HG03139 (cell line): ENCODE measurements around the gene COL5A1.

Source experiments
- ATAC-seq: cut with Tn5 transposase; IDR thresholded peaks from one replicate; pipeline ENCODE4 v1.9.1; 2021; ENCODE audit not compliant: unreplicated experiment

COL5A1 gene

DNA sequence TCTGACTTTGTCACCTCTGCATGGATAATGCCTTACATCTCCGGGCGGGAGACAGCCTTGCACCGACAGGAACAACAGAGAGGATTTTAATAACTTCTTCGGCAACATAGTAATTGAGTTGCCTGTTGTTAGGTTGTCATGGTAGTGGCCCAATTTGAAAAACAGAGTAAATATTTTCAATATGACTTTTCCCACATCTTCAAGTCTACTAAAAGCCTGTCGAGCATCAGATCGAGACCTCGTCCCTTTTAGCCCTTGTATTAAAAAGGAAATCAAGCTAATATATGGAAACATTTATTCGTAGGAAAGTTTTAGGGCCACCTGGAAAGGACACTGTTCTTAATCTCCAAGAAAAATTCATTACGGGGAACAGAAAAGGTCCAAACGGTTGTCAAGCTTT is 168.2 kb downstream of the COL5A1 start:
- no peak for ATAC-seq

GRCh38 chr9:134811079-134811672 is 169.6 kb downstream of the COL5A1 start:
- ATAC-seq = no peak

- no peak for ATAC-seq
Observed at GRCh38 chr9:134811673-134812342, 170.2 kb downstream of the COL5A1 start.

- no peak for ATAC-seq
Observed at GRCh38 chr9:134812343-134812673, 170.7 kb downstream of the COL5A1 start.

DNA sequence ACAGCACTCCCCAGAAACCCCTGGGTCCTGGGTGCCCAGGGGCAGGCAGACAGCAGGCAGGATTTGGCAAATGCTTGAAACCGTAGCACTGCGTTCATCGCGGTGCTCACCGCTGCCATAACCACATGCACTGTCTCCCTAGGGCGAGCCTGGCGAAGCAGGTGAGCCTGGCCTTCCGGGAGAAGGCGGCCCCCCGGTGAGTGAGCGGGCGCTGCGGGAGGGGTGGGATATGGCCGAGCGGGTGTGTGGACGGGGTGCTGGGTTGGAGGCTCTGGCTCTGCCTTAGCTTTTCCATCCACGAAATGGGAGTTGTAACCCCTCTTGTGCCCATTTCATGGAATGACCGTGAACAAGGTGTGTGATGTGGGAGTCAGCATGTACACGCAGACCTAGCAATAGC is 172.2 kb downstream of the COL5A1 start:
- ATAC-seq = no peak

GRCh38 chr9:134814598-134815215 is 173.1 kb downstream of the COL5A1 start:
- no peak for ATAC-seq

DNA sequence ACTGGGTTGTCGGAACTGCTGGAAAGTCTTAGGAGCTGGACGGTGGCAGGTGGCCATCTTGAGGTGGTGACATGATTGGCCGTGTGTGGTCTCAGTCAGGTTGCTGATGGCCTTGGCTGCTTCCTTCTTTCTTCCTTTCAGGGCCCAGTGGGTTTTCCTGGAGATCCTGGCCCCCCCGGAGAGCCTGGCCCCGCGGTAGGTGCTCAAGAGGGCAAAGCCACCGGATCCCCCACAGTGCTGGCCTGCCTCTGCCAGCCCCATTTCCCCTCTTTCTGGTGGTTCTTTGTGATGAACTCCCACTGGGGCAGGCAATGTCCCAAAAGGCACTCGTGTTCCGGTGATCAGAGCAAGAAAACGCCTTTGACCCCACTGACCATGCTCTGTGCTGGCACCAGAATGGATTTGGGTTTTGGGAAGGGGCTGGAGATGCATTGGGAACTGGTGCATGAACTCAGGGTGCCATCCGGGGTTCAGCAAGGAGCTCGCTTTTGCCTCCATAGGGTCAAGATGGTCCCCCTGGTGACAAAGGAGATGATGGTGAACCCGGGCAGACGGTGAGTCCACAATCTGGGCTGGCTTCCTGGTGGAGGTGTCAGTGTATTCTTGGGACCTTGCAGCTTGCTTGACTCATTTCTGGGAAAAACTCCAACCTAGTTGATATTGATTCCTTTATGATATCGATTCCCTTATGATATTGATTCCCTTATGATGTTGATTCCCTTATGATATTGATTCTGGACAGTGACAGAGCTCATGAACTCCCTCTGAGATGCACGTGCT is 174.0 kb downstream of the COL5A1 start:
- no peak for ATAC-seq

- no peak for ATAC-seq
Observed at GRCh38 chr9:134816264-134816663, 174.7 kb downstream of the COL5A1 start.

DNA sequence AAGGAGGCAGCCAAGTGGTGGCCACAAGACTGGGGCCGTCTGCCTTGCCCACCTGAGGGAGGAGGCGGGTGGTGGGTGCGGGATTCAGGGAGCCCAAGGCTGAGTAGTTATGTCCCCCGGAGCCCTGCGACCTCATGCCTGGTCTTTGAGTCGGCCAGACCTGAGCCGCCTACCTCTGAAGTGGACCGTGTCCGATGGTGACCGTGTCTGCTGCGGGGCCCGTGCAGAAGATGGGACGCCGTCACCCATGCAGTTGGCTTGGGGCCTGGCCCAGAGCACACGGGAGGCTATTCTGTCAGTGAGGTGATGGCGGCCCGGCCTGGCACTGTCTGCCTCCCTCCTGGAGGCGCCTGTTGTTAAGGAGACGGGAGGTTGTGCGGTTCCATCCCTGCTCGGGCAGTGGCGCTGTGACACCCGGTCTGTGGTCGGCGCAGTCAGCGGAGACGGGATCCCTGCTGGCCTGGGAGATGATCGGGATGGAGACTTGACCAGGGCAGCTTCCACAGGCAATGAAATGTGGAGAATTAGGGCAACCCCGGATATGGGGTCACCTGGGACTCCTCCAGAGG is 176.5 kb downstream of the COL5A1 start:
- no peak for ATAC-seq

- no peak for ATAC-seq
Observed at GRCh38 chr9:134818591-134818990, 177.0 kb downstream of the COL5A1 start.

GRCh38 chr9:134820901-134821300 is 179.3 kb downstream of the COL5A1 start:
- no peak for ATAC-seq

DNA sequence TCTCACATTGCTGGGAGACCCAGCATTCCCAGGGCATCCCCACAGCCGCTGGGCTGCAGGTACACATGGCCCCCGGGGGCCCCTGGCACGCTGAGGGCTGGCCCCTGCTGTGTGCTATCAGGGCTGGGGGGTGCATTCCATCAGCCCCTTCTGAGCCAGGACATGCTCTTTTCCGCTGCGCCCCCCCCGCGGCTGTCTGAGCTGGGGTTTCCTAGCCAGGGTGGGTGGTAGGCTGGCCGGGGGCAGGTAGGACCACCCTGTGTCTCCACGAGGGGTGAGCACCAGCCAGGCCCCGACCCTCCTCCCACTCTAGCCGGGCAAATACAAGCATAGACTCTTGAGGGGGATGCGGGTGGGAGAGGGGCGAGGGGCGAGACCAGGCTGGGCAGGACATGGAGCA is 180.9 kb downstream of the COL5A1 start:
- no peak for ATAC-seq

- ATAC-seq = no peak
Observed at GRCh38 chr9:134823623-134824022, 182.0 kb downstream of the COL5A1 start.

DNA sequence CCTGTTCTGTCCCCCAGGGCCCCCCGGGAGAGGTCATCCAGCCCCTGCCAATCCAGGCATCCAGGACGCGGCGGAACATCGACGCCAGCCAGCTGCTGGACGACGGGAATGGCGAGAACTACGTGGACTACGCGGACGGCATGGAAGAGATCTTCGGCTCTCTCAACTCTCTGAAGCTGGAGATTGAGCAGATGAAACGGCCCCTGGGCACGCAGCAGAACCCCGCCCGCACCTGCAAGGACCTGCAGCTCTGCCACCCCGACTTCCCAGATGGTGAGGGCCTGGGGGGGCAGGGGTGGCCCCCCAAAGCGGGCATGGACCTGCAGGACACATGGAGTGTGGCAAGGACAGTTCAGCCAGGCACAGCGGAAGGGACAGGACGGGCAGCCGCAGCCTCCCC is 183.0 kb downstream of the COL5A1 start:
- no peak for ATAC-seq

GRCh38 chr9:134825025-134825424 is 183.4 kb downstream of the COL5A1 start:
- ATAC-seq = no peak

- ATAC-seq = no peak
Observed at GRCh38 chr9:134826336-134827285, 185.0 kb downstream of the COL5A1 start.

DNA sequence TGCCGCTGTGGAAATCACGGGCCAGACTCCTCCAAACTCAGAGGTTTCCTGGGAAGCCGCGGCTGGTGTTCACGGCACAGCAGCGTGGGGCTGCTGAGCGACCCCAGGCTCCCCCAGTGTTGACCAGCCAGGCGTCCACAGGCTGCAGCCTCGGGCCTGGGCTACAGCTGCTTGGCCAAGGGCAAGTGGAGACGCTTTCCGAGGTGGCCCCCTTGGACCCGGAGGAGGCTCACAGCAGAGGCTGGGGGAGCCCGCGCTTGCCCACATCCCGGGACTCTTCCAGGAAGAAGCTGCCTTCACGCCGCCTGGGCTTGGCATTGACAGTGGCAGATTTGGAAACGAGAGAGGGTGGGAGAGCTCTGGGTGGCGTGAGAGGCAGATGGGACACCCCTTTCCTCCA is 186.0 kb downstream of the COL5A1 start:
- ATAC-seq = no peak

DNA sequence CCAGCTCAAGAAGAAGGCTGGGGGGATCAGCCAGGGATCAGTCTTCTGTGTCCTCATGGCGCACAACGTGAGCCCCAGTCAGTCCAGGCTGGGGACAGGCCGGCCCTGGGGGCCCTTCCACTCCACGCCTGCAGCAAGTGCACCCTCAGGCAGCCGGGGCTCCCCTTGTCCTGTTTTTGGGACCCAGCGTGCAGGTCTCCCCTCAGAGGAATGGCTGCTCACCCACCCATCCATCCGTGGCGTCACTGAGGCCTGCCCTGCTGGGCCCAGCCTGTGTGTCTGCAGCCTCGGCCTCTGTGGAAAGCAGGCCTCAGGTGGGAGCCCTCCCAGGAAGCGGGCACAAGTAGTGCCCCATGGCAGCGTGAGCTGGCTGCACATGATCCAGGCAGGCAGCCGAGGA is 186.4 kb downstream of the COL5A1 start:
- ATAC-seq = no peak

DNA sequence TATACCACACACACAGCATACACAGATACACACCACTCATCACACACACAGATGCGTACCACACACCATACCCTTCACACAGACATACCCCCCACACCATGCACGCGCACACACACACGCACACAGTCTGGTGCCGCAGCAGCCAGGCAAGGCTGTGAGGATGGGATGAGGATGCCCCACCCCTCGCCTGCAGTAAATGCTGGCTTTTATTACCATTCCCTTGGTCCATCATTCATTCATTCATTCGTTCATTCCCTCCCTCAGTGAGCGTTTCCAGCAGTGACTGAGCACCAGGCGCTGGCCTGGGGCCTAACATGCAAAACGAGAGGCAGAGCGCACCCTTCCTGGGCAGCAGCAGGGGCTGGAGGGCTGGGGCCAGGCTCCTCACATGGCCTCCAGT is 187.3 kb downstream of the COL5A1 start:
- no peak for ATAC-seq

DNA sequence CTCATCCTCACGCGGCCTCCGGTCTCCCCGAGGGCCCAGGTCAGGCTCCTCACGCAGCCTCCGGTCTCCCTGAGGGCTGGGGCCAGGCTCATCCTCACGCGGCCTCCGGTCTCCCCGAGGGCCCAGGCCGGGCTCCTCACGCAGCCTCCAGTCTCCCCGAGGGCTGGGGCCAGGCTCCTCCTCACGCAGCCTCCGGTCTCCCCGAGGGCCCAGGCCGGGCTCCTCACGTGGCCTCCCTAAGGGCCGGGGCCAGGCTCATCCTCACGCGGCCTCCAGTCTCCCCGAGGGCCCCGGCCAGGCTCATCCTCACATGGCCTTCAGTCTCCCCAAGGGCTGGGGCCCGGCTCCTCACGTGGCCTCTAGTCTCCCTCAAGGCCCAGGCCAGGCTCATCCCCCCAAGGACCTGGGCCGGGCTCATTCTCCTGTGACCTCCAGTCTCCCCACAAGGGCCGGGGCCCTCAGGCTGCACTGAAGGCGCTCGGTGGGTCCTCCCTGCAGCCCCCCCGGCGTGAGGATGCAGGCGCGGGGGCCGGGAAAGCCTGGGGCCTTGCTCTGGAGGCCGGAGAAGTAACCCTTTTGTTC is 187.8 kb downstream of the COL5A1 start:
- no peak for ATAC-seq
